Stimulated activated CD8-positive, alpha-beta memory T cell treated with anti-CD3 and anti-CD28 coated beads, Interleukin-2, amount 100 ng/mL, for 48 hours (primary cell): ENCODE measurements around the gene PRR23B.

Source experiments
- DNase-seq, 2 donors: peaks; one replicate each; pipeline ENCODE4 v3.0.0-alpha.2; 2020; ENCODE audit warnings: low read depth in 2 of 2

The PRR23B gene

GRCh38 chr3:138974462-138974861, 46.3 kb downstream of the PRR23B start:
- DNase-seq = no peak

GRCh38 chr3:138972941-138973340, 47.8 kb downstream of the PRR23B start:
- no peak for DNase-seq

- no peak for DNase-seq
Measured at GRCh38 chr3:138971766-138972320, 48.9 kb downstream of the PRR23B start.
